Chondrocyte (in vitro differentiated cells): ENCODE data around the gene CACNA1C. TPM values are rescaled to one million over a fixed set of nuclear protein-coding genes. Genes with fewer than 3 reads are reported as not detected.

Source experiments
- DNase-seq: peaks from one replicate; pipeline ENCODE4 v3.0.0; 2021; ENCODE audit warnings: mixed read lengths, low spot score
- H3K27ac Mint-ChIP-seq: one replicate; pipeline ENCODE4 v1.8.0; 2021; ENCODE audit warnings: mild to moderate bottlenecking, moderate library complexity, mixed read lengths; ENCODE audit not compliant: unreplicated experiment
- H3K27me3 Mint-ChIP-seq: 2 replicates; pipeline ENCODE4 v1.8.0; 2021; ENCODE audit warnings: low read depth, mixed read lengths
- H3K36me3 Mint-ChIP-seq: 2 replicates; pipeline ENCODE4 v1.8.0; 2021; ENCODE audit warnings: low read depth, mixed read lengths
- H3K4me1 Mint-ChIP-seq: 2 replicates; pipeline ENCODE4 v1.8.0; 2021; ENCODE audit warnings: low read depth, mild to moderate bottlenecking, mixed read lengths
- H3K4me3 Mint-ChIP-seq: one replicate; pipeline ENCODE4 v1.8.0; 2021; ENCODE audit warnings: mild to moderate bottlenecking, moderate library complexity, mixed read lengths; ENCODE audit not compliant: unreplicated experiment
- H3K9me3 Mint-ChIP-seq: 2 replicates; pipeline ENCODE4 v1.8.0; 2021; ENCODE audit warnings: low read depth, mixed read lengths
- total RNA-seq: library from RNA; stranded (reverse); gene quantifications from 3 replicates; pipeline ENCODE4 v1.2.1, GENCODE V29; 2021
- TF ChIP-seq, protein P1 (sequence below): fragments of 200-600 bp; sonication (generic); IDR thresholded peaks from 2 replicates; pipeline ENCODE4 v1.5.0; 2021; ENCODE audit warnings: antibody characterized with exemption, mild to moderate bottlenecking, moderate library complexity

The CACNA1C gene
- total RNA-seq, 1 donor from 2014 or later: 27.0 TPM

DNA sequence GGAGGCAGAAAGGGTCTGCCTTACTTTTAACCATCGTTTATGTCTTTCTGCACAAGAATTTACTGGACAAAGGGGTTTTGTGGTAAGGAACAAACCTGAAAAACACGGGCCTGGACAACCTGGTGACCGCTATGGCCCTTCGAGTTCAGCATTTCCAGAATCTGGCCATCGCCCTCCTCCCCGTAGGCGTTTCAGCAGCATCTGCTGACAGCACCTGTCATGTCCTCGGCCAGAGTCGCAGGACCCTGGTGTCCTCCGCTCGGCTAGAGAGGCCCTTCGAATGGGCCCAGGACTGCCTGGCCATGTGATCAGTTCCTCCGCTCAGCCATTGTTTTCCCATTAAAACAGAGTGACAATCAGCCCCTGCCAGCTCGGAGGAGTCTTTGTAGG lies 599.2 kb downstream of the CACNA1C start:
- peaks cover 5% of the 10 kb centered on the region for H3K9me3 Mint-ChIP-seq
- no peaks in the 10 kb centered on the region for H3K27me3 Mint-ChIP-seq
- TF ChIP-seq, protein P1, sequence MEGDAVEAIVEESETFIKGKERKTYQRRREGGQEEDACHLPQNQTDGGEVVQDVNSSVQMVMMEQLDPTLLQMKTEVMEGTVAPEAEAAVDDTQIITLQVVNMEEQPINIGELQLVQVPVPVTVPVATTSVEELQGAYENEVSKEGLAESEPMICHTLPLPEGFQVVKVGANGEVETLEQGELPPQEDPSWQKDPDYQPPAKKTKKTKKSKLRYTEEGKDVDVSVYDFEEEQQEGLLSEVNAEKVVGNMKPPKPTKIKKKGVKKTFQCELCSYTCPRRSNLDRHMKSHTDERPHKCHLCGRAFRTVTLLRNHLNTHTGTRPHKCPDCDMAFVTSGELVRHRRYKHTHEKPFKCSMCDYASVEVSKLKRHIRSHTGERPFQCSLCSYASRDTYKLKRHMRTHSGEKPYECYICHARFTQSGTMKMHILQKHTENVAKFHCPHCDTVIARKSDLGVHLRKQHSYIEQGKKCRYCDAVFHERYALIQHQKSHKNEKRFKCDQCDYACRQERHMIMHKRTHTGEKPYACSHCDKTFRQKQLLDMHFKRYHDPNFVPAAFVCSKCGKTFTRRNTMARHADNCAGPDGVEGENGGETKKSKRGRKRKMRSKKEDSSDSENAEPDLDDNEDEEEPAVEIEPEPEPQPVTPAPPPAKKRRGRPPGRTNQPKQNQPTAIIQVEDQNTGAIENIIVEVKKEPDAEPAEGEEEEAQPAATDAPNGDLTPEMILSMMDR: no peak
- H3K4me1 Mint-ChIP-seq: no peaks in the 10 kb centered on the region
- H3K4me3 Mint-ChIP-seq: no peak overlapping the region
- peaks cover 26% of the 10 kb centered on the region for H3K36me3 Mint-ChIP-seq
- H3K27ac Mint-ChIP-seq: no peak overlapping the region
- DNase-seq: no peak

DNA sequence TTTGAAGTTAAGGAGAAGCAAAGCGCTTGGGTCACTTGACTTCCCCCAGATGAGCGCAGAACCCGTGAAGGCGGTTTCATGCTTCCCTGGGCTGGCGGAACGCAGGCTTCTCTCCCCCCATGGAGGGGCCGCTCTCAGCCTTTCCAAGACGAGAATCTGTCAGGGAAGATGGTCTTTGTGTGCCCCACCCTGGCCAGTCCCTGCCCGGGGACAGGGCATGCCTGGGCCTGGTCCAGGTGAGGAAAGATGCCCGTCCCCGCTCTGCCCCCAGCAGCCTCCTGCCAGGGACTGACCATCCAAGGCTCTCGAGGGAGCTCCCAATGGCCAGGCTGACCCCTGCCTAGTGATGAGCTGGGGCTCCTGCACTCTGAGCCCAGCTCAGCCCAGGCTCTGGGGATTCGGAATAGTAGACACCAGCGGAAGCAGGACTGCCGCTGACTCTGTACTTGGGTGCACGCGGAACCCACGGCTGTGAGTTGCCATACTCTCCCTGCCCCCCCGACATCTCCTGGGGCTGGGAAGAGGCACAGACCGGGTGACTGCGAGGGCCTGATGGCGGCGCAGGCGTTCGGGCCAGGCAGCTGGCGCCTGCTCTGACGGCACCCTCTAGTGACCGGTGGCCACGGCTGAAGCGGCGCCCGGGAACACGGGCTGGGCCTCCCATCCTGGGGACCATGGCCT lies 599.8 kb downstream of the CACNA1C start:
- no peak for DNase-seq
- H3K4me1 Mint-ChIP-seq: no peaks in the 10 kb centered on the region
- H3K27me3 Mint-ChIP-seq: no peaks in the 10 kb centered on the region
- no peak overlapping the region for H3K27ac Mint-ChIP-seq
- TF ChIP-seq, protein P1: peak; percentile 12
- no peak overlapping the region for H3K4me3 Mint-ChIP-seq
- peaks cover 6% of the 10 kb centered on the region for H3K9me3 Mint-ChIP-seq
- peaks cover 30% of the 10 kb centered on the region for H3K36me3 Mint-ChIP-seq

DNA sequence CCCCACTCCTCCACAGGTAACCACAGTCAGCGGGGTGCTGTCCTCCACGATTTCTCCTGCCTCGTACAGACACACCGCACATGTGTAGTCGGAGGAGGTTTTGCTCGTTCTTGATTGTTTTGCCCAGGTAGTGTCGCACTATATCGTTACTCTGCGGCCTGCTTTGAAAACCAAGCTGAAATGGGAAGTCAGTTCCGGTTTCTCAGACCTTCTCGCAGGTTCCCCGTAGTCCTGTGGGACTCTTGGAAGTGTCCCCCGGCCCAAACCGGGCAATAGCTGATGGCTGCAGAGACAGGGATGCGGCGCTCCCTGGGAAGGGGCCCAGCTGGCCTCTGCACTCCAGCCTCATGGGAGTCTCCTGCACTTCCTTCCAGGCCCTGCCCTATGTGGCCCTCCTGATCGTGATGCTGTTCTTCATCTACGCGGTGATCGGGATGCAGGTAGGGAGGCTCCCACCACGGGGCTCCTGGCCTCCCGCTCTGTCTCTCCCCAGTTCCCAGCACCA lies 600.7 kb downstream of the CACNA1C start:
- no peak for DNase-seq
- TF ChIP-seq, protein P1: no peak
- H3K27me3 Mint-ChIP-seq: no peaks in the 10 kb centered on the region
- H3K27ac Mint-ChIP-seq: no peak overlapping the region
- no peak overlapping the region for H3K4me3 Mint-ChIP-seq
- no peaks in the 10 kb centered on the region for H3K4me1 Mint-ChIP-seq
- peaks cover 40% of the 10 kb centered on the region for H3K36me3 Mint-ChIP-seq
- H3K9me3 Mint-ChIP-seq: peaks cover 6% of the 10 kb centered on the region

DNA sequence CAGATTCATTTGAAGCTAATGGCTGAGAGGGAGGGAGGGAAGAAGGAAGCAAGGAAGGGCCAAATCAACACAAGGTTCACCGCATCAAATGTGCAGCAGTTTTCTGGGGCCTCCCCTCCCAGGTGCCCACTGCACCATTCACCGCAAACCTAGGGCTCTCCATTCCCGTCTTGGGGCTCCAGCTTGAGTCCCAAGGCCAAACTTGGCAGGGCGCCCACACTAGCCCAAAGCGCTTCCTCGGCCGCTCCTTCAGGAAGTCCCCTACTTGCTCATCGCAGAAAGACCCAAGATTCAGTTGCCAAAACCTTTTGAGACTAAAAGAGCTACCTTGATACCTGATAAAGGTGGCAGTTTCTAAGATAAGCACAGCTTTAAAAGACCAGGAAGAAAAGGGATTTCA lies 601.5 kb downstream of the CACNA1C start:
- Mint-ChIP-seq H3K36me3 (peaks cover 44% of the 10 kb centered on the region), H3K4me1 (no peaks in the 10 kb centered on the region)

DNA sequence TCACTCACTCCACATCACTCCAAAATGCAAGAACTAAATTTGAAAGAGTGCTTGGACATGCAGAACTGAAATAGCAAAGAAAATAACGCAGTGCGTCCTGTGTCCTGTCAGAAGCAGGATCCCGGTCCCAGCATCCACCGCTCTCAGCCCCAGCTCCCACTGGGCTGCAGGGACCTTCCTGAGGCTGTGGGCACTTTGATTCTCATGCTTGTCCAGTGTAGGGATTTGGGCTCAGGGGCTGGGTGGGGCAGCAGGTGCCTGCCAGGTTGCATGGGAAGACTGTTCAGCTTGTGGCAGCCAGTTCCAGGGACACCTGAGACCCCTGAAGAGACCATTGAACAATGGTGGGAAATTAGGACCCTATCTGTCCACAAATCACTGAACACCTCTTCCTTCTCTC lies 602.0 kb downstream of the CACNA1C start:
- TF ChIP-seq, protein P1: no peak
- H3K27me3 Mint-ChIP-seq: no peaks in the 10 kb centered on the region
- H3K36me3 Mint-ChIP-seq: peaks cover 45% of the 10 kb centered on the region
- H3K9me3 Mint-ChIP-seq: peaks cover 6% of the 10 kb centered on the region
- H3K4me1 Mint-ChIP-seq: no peaks in the 10 kb centered on the region
- H3K27ac Mint-ChIP-seq: no peak overlapping the region
- no peak overlapping the region for H3K4me3 Mint-ChIP-seq
- no peak for DNase-seq

More for the DNA sequence above, 601.5 kb downstream of the CACNA1C start:
- H3K9me3 Mint-ChIP-seq: peaks cover 6% of the 10 kb centered on the region
- DNase-seq: no peak
- H3K27me3 Mint-ChIP-seq: no peaks in the 10 kb centered on the region
- TF ChIP-seq, protein P1: no peak
- H3K4me3 Mint-ChIP-seq: no peak overlapping the region
- no peak overlapping the region for H3K27ac Mint-ChIP-seq
